Body of pancreas (tissue), 4 donors: ENCODE measurements around the gene SMARCA2.

ENCODE experiments used
- CTCF ChIP-seq, 7 experiments: fragments of 450-650 bp in 4 of 7; fragments of 200-600 bp in 3 of 7; sonication (generic) in 3 of 7; IDR thresholded peaks; one replicate each; pipeline ENCODE4 v1.5.1; 2016 to 2019; ENCODE audit warnings: antibody characterized with exemption in 7 of 7
- POLR2A ChIP-seq, 3 donors: fragments of 450-650 bp; IDR thresholded peaks; one replicate each; pipeline ENCODE4 v1.6.1; 2016; ENCODE audit warnings: antibody characterized with exemption in 3 of 3, mild to moderate bottlenecking in 2 of 3

GRCh38 chr9:2209400-2209799, 194.3 kb downstream of the SMARCA2 start:
- no peak for TF ChIP-seq CTCF (IDR thresholded peaks at IDR 0.05)
- TF ChIP-seq POLR2A (IDR thresholded peaks at IDR 0.05): no peak
